Suprapubic skin (tissue), 4 donors: ENCODE measurements around the gene C13orf46. TPM values are rescaled to one million over a fixed set of nuclear protein-coding genes. Genes with fewer than 3 reads are reported as not detected.

Experiments
- DNase-seq, 2 donors: peaks; one replicate each; pipeline ENCODE4 v3.0.0-alpha.2; 2019; ENCODE audit warnings: low spot score in 2 of 2
- H3K27ac ChIP-seq: fragments of 200-600 bp; sonication (generic); one replicate; pipeline ENCODE4 v1.5.1; 2019
- H3K27me3 ChIP-seq: fragments of 200-600 bp; sonication (generic); one replicate; pipeline ENCODE4 v1.5.1; 2019
- H3K36me3 ChIP-seq: fragments of 200-600 bp; sonication (generic); one replicate; pipeline ENCODE4 v1.5.1; 2019
- H3K4me1 ChIP-seq: fragments of 200-600 bp; sonication (generic); one replicate; pipeline ENCODE4 v1.5.1; 2019
- H3K4me3 ChIP-seq: fragments of 200-600 bp; sonication (generic); one replicate; pipeline ENCODE4 v1.5.1; 2019; ENCODE audit warnings: mild to moderate bottlenecking
- H3K9me3 ChIP-seq: fragments of 200-600 bp; sonication (generic); one replicate; pipeline ENCODE4 v1.5.1; 2019
- EP300 ChIP-seq: sonication (generic); formaldehyde crosslinking; IDR thresholded peaks from one replicate; pipeline ENCODE4 v1.6.1; 2017; ENCODE audit warnings: antibody characterized with exemption
- POLR2A ChIP-seq, 2 donors: fragments of 450-650 bp; IDR thresholded peaks; one replicate each; pipeline ENCODE4 v1.6.1; 2017; ENCODE audit warnings: antibody characterized with exemption in 2 of 2, mild to moderate bottlenecking in 2 of 2, moderate library complexity in 2 of 2
- POLR2AphosphoS5 ChIP-seq, 3 donors: sonication (generic); formaldehyde crosslinking; IDR thresholded peaks; one replicate each; pipeline ENCODE4 v1.6.1; 2017; ENCODE audit warnings: antibody characterized with exemption in 3 of 3
- WGBS: methylation state at CpG from one replicate; pipeline ENCODE4 v1.1.5; 2018; 5-methylcytosine and 5-hydroxymethylcytosine counted together
- total RNA-seq, 4 donors: library from RNA; depleted of rRNA; stranded (reverse); fragments of >200 nt; gene quantifications; one replicate each; pipeline ENCODE4 v1.1.0, GENCODE V29; 2016
- TF ChIP-seq, protein P1 (sequence below), 2 donors: fragments of 200-600 bp in 1 of 2; fragments of 450-650 bp in 1 of 2; sonication (generic) in 1 of 2; IDR thresholded peaks; one replicate each; pipeline ENCODE4 v1.5.1; 2016 to 2019; ENCODE audit warnings: antibody characterized with exemption in 2 of 2, mild to moderate bottlenecking in 1 of 2, moderate library complexity in 1 of 2

C13orf46 gene
- total RNA-seq, 4 donors from 2014 or later, result 0.16 to 1.4 (median 0.53) TPM

- Histone ChIP-seq H3K4me3 (no peak overlapping the region), H3K36me3 (no peaks in the 10 kb centered on the region), H3K4me1 (no peaks in the 10 kb centered on the region), H3K27me3 (no peaks in the 10 kb centered on the region), H3K27ac (no peak overlapping the region), H3K9me3 (no peaks in the 10 kb centered on the region)
- 89% methylated on average over 21 of the region's 21 CpGs for WGBS
- DNase-seq, result peak in 1 of 2 donors; percentile 50
- TF ChIP-seq, protein P1, sequence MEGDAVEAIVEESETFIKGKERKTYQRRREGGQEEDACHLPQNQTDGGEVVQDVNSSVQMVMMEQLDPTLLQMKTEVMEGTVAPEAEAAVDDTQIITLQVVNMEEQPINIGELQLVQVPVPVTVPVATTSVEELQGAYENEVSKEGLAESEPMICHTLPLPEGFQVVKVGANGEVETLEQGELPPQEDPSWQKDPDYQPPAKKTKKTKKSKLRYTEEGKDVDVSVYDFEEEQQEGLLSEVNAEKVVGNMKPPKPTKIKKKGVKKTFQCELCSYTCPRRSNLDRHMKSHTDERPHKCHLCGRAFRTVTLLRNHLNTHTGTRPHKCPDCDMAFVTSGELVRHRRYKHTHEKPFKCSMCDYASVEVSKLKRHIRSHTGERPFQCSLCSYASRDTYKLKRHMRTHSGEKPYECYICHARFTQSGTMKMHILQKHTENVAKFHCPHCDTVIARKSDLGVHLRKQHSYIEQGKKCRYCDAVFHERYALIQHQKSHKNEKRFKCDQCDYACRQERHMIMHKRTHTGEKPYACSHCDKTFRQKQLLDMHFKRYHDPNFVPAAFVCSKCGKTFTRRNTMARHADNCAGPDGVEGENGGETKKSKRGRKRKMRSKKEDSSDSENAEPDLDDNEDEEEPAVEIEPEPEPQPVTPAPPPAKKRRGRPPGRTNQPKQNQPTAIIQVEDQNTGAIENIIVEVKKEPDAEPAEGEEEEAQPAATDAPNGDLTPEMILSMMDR (IDR thresholded peaks at IDR 0.05), result no peak
- no peak for TF ChIP-seq EP300
- TF ChIP-seq POLR2A (IDR thresholded peaks at IDR 0.05), result no peak
- no peak for TF ChIP-seq POLR2AphosphoS5 (IDR thresholded peaks at IDR 0.05)
Observed at GRCh38 chr13:113964251-113964995, 9.5 kb downstream of the C13orf46 start.

- no peak for TF ChIP-seq EP300
- no peak for TF ChIP-seq POLR2A (IDR thresholded peaks at IDR 0.05)
- TF ChIP-seq, protein P1 (IDR thresholded peaks at IDR 0.05), result no peak
- no peak for TF ChIP-seq POLR2AphosphoS5 (IDR thresholded peaks at IDR 0.05)
- DNase-seq, result peak in 1 of 2 donors; percentile 39
Observed at GRCh38 chr13:113963376-113963775, 10.5 kb downstream of the C13orf46 start.

GRCh38 chr13:113962975-113963374, 10.9 kb downstream of the C13orf46 start:
- Histone ChIP-seq H3K27me3 (no peaks in the 10 kb centered on the region), H3K9me3 (no peaks in the 10 kb centered on the region), H3K36me3 (no peaks in the 10 kb centered on the region), H3K27ac (no peak overlapping the region), H3K4me1 (no peaks in the 10 kb centered on the region), H3K4me3 (no peak overlapping the region)
- WGBS, result 85% methylated on average over 10 of the region's 17 CpGs
- DNase-seq, result peak in 1 of 2 donors; percentile 50
- TF ChIP-seq POLR2A (IDR thresholded peaks at IDR 0.05) (no peak), POLR2AphosphoS5 (IDR thresholded peaks at IDR 0.05) (no peak), EP300 (no peak)
- TF ChIP-seq, protein P1 (IDR thresholded peaks at IDR 0.05), result no peak

More at GRCh38 chr13:113963376-113963775, 10.5 kb downstream of the C13orf46 start:
- WGBS, result 84% methylated on average over 16 of the region's 16 CpGs
- H3K27ac ChIP-seq, result no peak overlapping the region
- H3K4me3 ChIP-seq, result no peak overlapping the region
- no peaks in the 10 kb centered on the region for H3K9me3 ChIP-seq
- no peaks in the 10 kb centered on the region for H3K36me3 ChIP-seq
- no peaks in the 10 kb centered on the region for H3K4me1 ChIP-seq
- no peaks in the 10 kb centered on the region for H3K27me3 ChIP-seq

- H3K27ac ChIP-seq, result no peak overlapping the region
- TF ChIP-seq POLR2AphosphoS5 (IDR thresholded peaks at IDR 0.05), result no peak
- TF ChIP-seq, protein P1 (IDR thresholded peaks at IDR 0.05), result no peak
- no peak for TF ChIP-seq EP300
- TF ChIP-seq POLR2A (IDR thresholded peaks at IDR 0.05), result no peak
- WGBS, result 77% methylated on average over 11 of the region's 11 CpGs
Observed at GRCh38 chr13:113962386-113962785, 11.5 kb downstream of the C13orf46 start.

GRCh38 chr13:113960276-113960948, 13.5 kb downstream of the C13orf46 start:
- TF ChIP-seq POLR2AphosphoS5 (IDR thresholded peaks at IDR 0.05) (no peak), POLR2A (IDR thresholded peaks at IDR 0.05) (no peak), EP300 (no peak)
- TF ChIP-seq, protein P1 (IDR thresholded peaks at IDR 0.05), result no peak
- no peaks in the 10 kb centered on the region for H3K4me1 ChIP-seq
- no peak overlapping the region for H3K4me3 ChIP-seq
- H3K36me3 ChIP-seq, result no peaks in the 10 kb centered on the region
- DNase-seq, result no peak
- H3K9me3 ChIP-seq, result no peaks in the 10 kb centered on the region
- no peak overlapping the region for H3K27ac ChIP-seq
- no peaks in the 10 kb centered on the region for H3K27me3 ChIP-seq
- 81% methylated on average over 6 of the region's 6 CpGs for WGBS

More at GRCh38 chr13:113962386-113962785, 11.5 kb downstream of the C13orf46 start:
- Histone ChIP-seq H3K4me3 (no peak overlapping the region), H3K27me3 (no peaks in the 10 kb centered on the region), H3K4me1 (no peaks in the 10 kb centered on the region), H3K9me3 (no peaks in the 10 kb centered on the region), H3K36me3 (no peaks in the 10 kb centered on the region)
- DNase-seq, result peak in 1 of 2 donors; percentile 63
